Uterus (tissue), 4 donors: ENCODE results near the gene MLF1. TPM values are rescaled to one million over a fixed set of nuclear protein-coding genes. Genes with fewer than 3 reads are reported as not detected.

ENCODE experiments used
- DNase-seq, 2 donors: peaks; one replicate each; pipeline ENCODE4 v3.0.0-alpha.2; 2019 to 2020
- H3K27ac ChIP-seq, 2 donors: fragments of 200-600 bp; sonication (generic); 1 replicate in 1 of 2; 2 replicates in 1 of 2; pipeline ENCODE4 v1.5.1; 2016 to 2018
- H3K27me3 ChIP-seq, 2 donors: fragments of 200-600 bp; sonication (generic); one replicate each; pipeline ENCODE4 v1.5.1; 2018 to 2019; ENCODE audit warnings: control low read depth in 1 of 2
- H3K36me3 ChIP-seq, 2 donors: fragments of 200-600 bp; sonication (generic); one replicate each; pipeline ENCODE4 v1.5.1; 2019; ENCODE audit warnings: control low read depth in 1 of 2
- H3K4me1 ChIP-seq, 2 donors: fragments of 200-600 bp; sonication (generic); one replicate each; pipeline ENCODE4 v1.5.1; 2018 to 2019; ENCODE audit warnings: control low read depth in 1 of 2
- H3K4me3 ChIP-seq, 2 donors: fragments of 200-600 bp; sonication (generic); 1 replicate in 1 of 2; 2 replicates in 1 of 2; pipeline ENCODE4 v1.5.1; 2018 to 2019; ENCODE audit warnings: mild to moderate bottlenecking in 1 of 2
- H3K9me3 ChIP-seq, 2 donors: fragments of 200-600 bp; sonication (generic); one replicate each; pipeline ENCODE4 v1.5.1; 2019; ENCODE audit warnings: control low read depth in 1 of 2
- POLR2A ChIP-seq, 2 donors: fragments of 450-650 bp; IDR thresholded peaks; one replicate each; pipeline ENCODE4 v1.6.1; 2016; ENCODE audit warnings: antibody characterized with exemption in 2 of 2, mild to moderate bottlenecking in 1 of 2, moderate library complexity in 1 of 2
- intact Hi-C: fragments of 100-400 bp; cut with DNase I; formaldehyde crosslinking; loops from one replicate; pipeline ENCODE4 v1.15.1; 2023; ENCODE audit warnings: low total_unique reads
- total RNA-seq, 4 donors: library from RNA; depleted of rRNA in 3 of 4; stranded (reverse); fragments of >200 nt in 3 of 4; gene quantifications; one replicate each; pipeline versions ENCODE4 v1.1.0 to v1.2.4, GENCODE V29; 2014 to 2023
- TF ChIP-seq, protein P1 (sequence below), 4 experiments: fragments of 200-600 bp in 2 of 4; fragments of 450-650 bp in 2 of 4; sonication (generic) in 2 of 4; IDR thresholded peaks; one replicate each; pipeline ENCODE4 v1.5.1; 2016 to 2019; ENCODE audit warnings: antibody characterized with exemption in 4 of 4, mild to moderate bottlenecking in 2 of 4, moderate library complexity in 1 of 4
- donor health status: DM: yes; HTN: yes; CAD: no.

MLF1 gene, protein sequence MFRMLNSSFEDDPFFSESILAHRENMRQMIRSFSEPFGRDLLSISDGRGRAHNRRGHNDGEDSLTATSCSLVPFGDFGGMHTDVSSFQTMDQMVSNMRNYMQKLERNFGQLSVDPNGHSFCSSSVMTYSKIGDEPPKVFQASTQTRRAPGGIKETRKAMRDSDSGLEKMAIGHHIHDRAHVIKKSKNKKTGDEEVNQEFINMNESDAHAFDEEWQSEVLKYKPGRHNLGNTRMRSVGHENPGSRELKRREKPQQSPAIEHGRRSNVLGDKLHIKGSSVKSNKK
- 10 to 100 TPM in 3 of 4 donors, 1 to 10 TPM in 1; 3.3 to 23.8 (median 18.2) TPM for total RNA-seq

- no peaks in the 10 kb centered on the region for H3K27me3 ChIP-seq
- no peaks in the 10 kb centered on the region for H3K4me1 ChIP-seq
- H3K9me3 ChIP-seq: no peaks in the 10 kb centered on the region
- no peaks in the 10 kb centered on the region for H3K36me3 ChIP-seq
- peak; percentile 97 for DNase-seq
- peak within 1 kb of the TSS; percentile 47 for H3K4me3 ChIP-seq
- H3K27ac ChIP-seq: peak within 1 kb of the TSS; percentile 42 to 59
- TF ChIP-seq, protein P1, sequence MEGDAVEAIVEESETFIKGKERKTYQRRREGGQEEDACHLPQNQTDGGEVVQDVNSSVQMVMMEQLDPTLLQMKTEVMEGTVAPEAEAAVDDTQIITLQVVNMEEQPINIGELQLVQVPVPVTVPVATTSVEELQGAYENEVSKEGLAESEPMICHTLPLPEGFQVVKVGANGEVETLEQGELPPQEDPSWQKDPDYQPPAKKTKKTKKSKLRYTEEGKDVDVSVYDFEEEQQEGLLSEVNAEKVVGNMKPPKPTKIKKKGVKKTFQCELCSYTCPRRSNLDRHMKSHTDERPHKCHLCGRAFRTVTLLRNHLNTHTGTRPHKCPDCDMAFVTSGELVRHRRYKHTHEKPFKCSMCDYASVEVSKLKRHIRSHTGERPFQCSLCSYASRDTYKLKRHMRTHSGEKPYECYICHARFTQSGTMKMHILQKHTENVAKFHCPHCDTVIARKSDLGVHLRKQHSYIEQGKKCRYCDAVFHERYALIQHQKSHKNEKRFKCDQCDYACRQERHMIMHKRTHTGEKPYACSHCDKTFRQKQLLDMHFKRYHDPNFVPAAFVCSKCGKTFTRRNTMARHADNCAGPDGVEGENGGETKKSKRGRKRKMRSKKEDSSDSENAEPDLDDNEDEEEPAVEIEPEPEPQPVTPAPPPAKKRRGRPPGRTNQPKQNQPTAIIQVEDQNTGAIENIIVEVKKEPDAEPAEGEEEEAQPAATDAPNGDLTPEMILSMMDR (IDR thresholded peaks at IDR 0.05): peak in 1 of 4 experiments; percentile 22
- peak; percentile 60 to 90 for TF ChIP-seq POLR2A (IDR thresholded peaks at IDR 0.05)
- intact Hi-C loops: no loop called here
Measured at GRCh38 chr3:158570999-158571702, at the start of gene MLF1. TSS of gene MLF1 (plus strand) at chr3:158571194. CDS start at chr3:158571301, 107 bp downstream.

DNA sequence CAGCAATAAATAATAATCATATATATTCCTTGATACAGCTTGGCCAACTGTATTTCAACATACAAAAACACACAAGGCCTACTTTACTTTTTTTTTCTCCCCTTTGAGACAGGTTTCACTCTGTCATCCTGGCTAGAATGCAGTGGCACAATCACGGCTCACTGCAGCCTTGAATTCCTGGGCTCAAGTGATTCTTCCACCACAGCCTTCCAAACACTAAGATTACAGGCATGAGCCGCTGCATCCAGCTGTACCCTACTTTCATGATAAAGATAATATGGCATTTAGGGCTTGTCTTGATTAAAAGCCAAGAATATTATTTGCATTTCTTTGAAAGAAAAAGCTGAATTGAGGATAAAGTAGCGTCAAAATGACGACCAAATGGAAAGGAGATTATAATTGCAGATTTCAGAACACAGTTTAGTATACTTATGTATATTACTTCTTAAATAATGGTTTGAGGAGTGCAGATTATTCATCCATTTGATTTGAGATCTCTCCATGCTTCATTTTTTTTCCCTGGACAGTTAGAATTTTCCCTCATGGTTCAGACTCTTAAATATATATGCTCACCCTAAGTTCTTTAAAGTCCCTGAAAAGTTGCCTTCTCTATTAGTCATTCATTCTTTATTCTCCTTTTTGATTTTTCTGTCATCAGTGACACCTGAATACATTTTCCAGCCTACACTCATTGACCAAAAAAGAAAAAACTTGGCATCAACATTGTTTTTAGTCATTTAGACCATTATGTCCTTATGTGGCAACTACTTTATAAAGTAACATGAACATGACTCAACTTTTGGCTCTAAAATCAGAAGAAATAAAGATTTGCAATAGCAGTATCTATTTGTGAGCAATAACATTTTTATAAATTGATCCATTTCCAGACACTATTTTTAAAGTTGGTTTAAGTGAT, 48.5 kb upstream of the MLF1 start:
- H3K4me1 ChIP-seq: no peaks in the 10 kb centered on the region
- H3K4me3 ChIP-seq: no peak overlapping the region
- no peaks in the 10 kb centered on the region for H3K36me3 ChIP-seq
- no peak overlapping the region for H3K27ac ChIP-seq
- TF ChIP-seq, protein P1 (IDR thresholded peaks at IDR 0.05): no peak
- TF ChIP-seq POLR2A (IDR thresholded peaks at IDR 0.05): no peak
- H3K9me3 ChIP-seq: no peaks in the 10 kb centered on the region
- intact Hi-C loops: no loop called here
- no peak for DNase-seq
- H3K27me3 ChIP-seq: no peaks in the 10 kb centered on the region

DNA sequence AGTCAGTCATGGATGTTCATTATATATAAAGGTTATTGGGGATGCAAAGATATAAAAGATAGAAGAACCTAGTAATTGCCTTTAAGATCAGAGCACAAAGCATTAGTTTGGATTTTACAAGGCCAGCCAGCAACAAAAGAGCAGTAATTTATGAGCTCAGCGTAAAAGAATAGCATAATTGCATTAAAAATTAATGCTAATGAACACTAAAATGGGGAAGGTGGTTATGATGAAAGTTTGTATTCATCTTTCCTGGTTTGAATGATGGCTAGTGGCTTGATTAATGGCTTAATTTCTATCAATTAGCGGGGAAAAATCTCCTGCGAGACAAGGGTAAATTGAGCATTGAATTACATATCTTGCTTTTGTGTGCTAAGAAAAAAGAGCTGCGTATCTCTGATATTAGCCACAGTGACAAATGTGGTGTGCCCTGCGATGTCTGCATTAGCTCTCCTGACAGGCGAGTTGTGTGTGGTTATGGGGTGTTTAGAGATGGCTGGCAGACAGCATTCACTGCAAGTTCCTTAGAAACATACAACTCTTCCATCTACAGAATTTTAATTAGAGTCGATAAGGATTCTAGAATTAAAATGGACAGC, 42.8 kb upstream of the MLF1 start:
- Histone ChIP-seq H3K4me1 (no peaks in the 10 kb centered on the region), H3K9me3 (no peaks in the 10 kb centered on the region), H3K27ac (no peak overlapping the region), H3K27me3 (no peaks in the 10 kb centered on the region), H3K36me3 (no peaks in the 10 kb centered on the region), H3K4me3 (no peak overlapping the region)
- no peak for DNase-seq
- intact Hi-C loops: no loop called here
- TF ChIP-seq, protein P1 (IDR thresholded peaks at IDR 0.05): no peak
- TF ChIP-seq POLR2A (IDR thresholded peaks at IDR 0.05): no peak

DNA sequence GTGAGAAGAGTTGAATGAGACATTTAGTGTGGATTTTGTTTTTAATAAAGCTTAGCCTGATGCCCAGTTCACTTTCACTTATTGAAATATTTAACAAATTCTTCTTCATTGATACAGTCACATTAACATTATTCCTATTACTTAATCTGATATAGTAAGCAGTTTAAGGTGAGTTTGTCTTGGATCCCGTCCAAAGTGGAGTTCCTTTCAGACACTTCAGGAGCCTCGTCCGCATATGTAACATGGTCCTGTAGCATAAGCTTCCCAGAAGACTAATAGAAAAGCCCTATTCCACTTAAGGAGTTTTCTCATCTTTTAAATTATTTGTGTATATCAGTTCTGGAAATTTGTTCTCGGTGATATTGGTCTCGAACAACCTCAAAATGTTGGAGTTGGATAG, 39.7 kb upstream of the MLF1 start:
- intact Hi-C loops: no loop called here
- no peak for DNase-seq
- Histone ChIP-seq H3K9me3 (no peaks in the 10 kb centered on the region), H3K4me3 (no peak overlapping the region), H3K36me3 (no peaks in the 10 kb centered on the region), H3K4me1 (no peaks in the 10 kb centered on the region), H3K27ac (no peak overlapping the region), H3K27me3 (no peaks in the 10 kb centered on the region)
- TF ChIP-seq, protein P1 (IDR thresholded peaks at IDR 0.05): no peak
- no peak for TF ChIP-seq POLR2A (IDR thresholded peaks at IDR 0.05)
